ENCODE results near the gene NTN3. TPM values are rescaled to one million over a fixed set of nuclear protein-coding genes. Genes with fewer than 3 reads are reported as not detected.

Gene NTN3
- total and polyA plus RNA-seq, 7 donors = 0.01 to 0.20 (median 0.13) TPM; not detected in 3

- intact Hi-C loops (cut with DNase I) = no loop called here
- peak; percentile 78 to 87 for DNase-seq
- ATAC-seq = peak; percentile 86 to 94 (median 92)
- Histone ChIP-seq H3K9me3 (no peaks in the 10 kb centered on the region), H3K27me3 (ENCODE audit: insufficient read depth in 3 of 3, low read length in 2 of 3) (no peaks in the 10 kb centered on the region), H3K36me3 (ENCODE audit: insufficient read depth in 1 of 2, low read depth in 1 of 2) (no peaks in the 10 kb centered on the region), H3K4me3 (peak overlapping the region; percentile 56), H3K27ac (peak overlapping the region; percentile 89), H3K4me1 (peaks cover 38% of the 10 kb centered on the region)
- no peak for TF ChIP-seq CTCF (IDR thresholded peaks at IDR 0.05)
- WGBS, 3 donors = 23 to 30% (median 24%) methylated on average over 26 to 32 of the region's 32 CpGs
These were observed 11.8 kb downstream of the NTN3 start for GRCh38 chr16:2482708-2483534.

GRCh38 chr16:2483939-2484897 lies 13.1 kb downstream of the NTN3 start:
- Histone ChIP-seq H3K9me3 (no peaks in the 10 kb centered on the region), H3K27me3 (ENCODE audit: insufficient read depth in 3 of 3, low read length in 2 of 3) (no peaks in the 10 kb centered on the region), H3K27ac (peak overlapping the region; percentile 89), H3K4me3 (no peak overlapping the region), H3K36me3 (ENCODE audit: insufficient read depth in 1 of 2, low read depth in 1 of 2) (no peaks in the 10 kb centered on the region), H3K4me1 (peaks cover 38% of the 10 kb centered on the region)
- intact Hi-C loops (cut with DNase I) = no loop called here
- WGBS, 3 donors = 66 to 84% (median 71%) methylated on average over 15 to 16 of the region's 16 CpGs
- DNase-seq = no peak
- TF ChIP-seq CTCF (IDR thresholded peaks at IDR 0.05) = no peak
- no peak for ATAC-seq

GRCh38 chr16:2484898-2485508 lies 13.9 kb downstream of the NTN3 start:
- Histone ChIP-seq H3K9me3 (no peaks in the 10 kb centered on the region), H3K27me3 (ENCODE audit: insufficient read depth in 3 of 3, low read length in 2 of 3) (no peaks in the 10 kb centered on the region), H3K4me1 (peaks cover 38% of the 10 kb centered on the region), H3K4me3 (no peak overlapping the region), H3K27ac (peak overlapping the region; percentile 89), H3K36me3 (ENCODE audit: insufficient read depth in 1 of 2, low read depth in 1 of 2) (no peaks in the 10 kb centered on the region)
- ATAC-seq (no peak), DNase-seq (no peak)
- WGBS, 3 donors = 79 to 83% (median 81%) methylated on average over 13 of the region's 13 CpGs
- no peak for TF ChIP-seq CTCF (IDR thresholded peaks at IDR 0.05)
- intact Hi-C loops (cut with DNase I) = loop anchor here in 1 of 2 donors (5.0 kb wide), 1 partner anchor 328 kb away; the partner anchor contains the start of gene TRAF7

- H3K9me3 ChIP-seq = no peaks in the 10 kb centered on the region
- peaks cover 38% of the 10 kb centered on the region for H3K4me1 ChIP-seq
- DNase-seq (no peak), ATAC-seq (no peak)
- H3K36me3 ChIP-seq (ENCODE audit: insufficient read depth in 1 of 2, low read depth in 1 of 2) = no peaks in the 10 kb centered on the region
- intact Hi-C loops (cut with DNase I) = loop anchor here in 1 of 2 donors (5.0 kb wide), 1 partner anchor 329 kb away; the partner anchor contains the start of gene TRAF7
- no peak overlapping the region for H3K27ac ChIP-seq
- TF ChIP-seq CTCF (IDR thresholded peaks at IDR 0.05) = no peak
- H3K4me3 ChIP-seq = no peak overlapping the region
- WGBS, 3 donors = 70 to 84% (median 75%) methylated on average over 31 to 33 of the region's 33 CpGs
- H3K27me3 ChIP-seq (ENCODE audit: insufficient read depth in 3 of 3, low read length in 2 of 3) = no peaks in the 10 kb centered on the region
These were observed 14.9 kb downstream of the NTN3 start for GRCh38 chr16:2485811-2486507.
